Mesendoderm (in vitro differentiated cells): ENCODE measurements around the gene NUMBL.

ENCODE experiments used
- DNase-seq: peaks from one replicate; pipeline ENCODE4 v3.0.0; 2013
- H2AK5ac ChIP-seq: 2 replicates; pipeline ENCODE4 v1.6.1; 2013; ENCODE audit warnings: low read length, inconsistent platforms
- H2BK120ac ChIP-seq: 2 replicates; pipeline ENCODE4 v1.6.1; 2013; ENCODE audit warnings: low read depth, mild to moderate bottlenecking, low read length, moderate library complexity, mixed read lengths
- H2BK15ac ChIP-seq: replicated peaks from 2 replicates; pipeline ENCODE4 v1.6.1; 2013; ENCODE audit warnings: low read depth, mild to moderate bottlenecking, moderate library complexity
- H2BK5ac ChIP-seq: 2 replicates; pipeline ENCODE4 v1.6.1; 2013; ENCODE audit warnings: low read length, inconsistent platforms
- H3K18ac ChIP-seq: 2 replicates; pipeline ENCODE4 v1.6.1; 2013; ENCODE audit warnings: mild to moderate bottlenecking, low read length, mixed read lengths
- H3K23ac ChIP-seq: one replicate; pipeline ENCODE4 v1.6.1; 2013; ENCODE audit warnings: low read length
- H3K27ac ChIP-seq: 2 replicates; pipeline ENCODE4 v1.5.1; 2013; ENCODE audit warnings: low read depth, mild to moderate bottlenecking, inconsistent platforms, low read length, moderate library complexity
- H3K27me3 ChIP-seq: 2 replicates; pipeline ENCODE4 v1.6.1; 2013; ENCODE audit warnings: low read length, control low read depth, mild to moderate bottlenecking, inconsistent platforms; ENCODE audit not compliant: insufficient read depth, poor library complexity
- H3K36me3 ChIP-seq: 2 replicates; pipeline ENCODE4 v1.6.1; 2013; ENCODE audit warnings: low read length, inconsistent platforms; ENCODE audit not compliant: control insufficient read depth, insufficient read depth
- H3K4ac ChIP-seq: one replicate; pipeline ENCODE4 v1.6.1; 2013; ENCODE audit warnings: low read depth, mild to moderate bottlenecking, low read length, moderate library complexity
- H3K4me1 ChIP-seq: 2 replicates; pipeline ENCODE4 v1.6.1; 2013; ENCODE audit warnings: low read depth, low read length, inconsistent platforms; ENCODE audit not compliant: control insufficient read depth
- H3K4me2 ChIP-seq: 2 replicates; pipeline ENCODE4 v1.6.1; 2013; ENCODE audit warnings: low read length
- H3K4me3 ChIP-seq: 2 replicates; pipeline ENCODE4 v1.5.1; 2013; ENCODE audit warnings: mild to moderate bottlenecking, low read length
- H3K56ac ChIP-seq: one replicate; pipeline ENCODE4 v1.6.1; 2013; ENCODE audit warnings: low read length
- H3K79me1 ChIP-seq: 2 replicates; pipeline ENCODE4 v1.6.1; 2013; ENCODE audit warnings: low read length, inconsistent platforms
- H3K79me2 ChIP-seq: 2 replicates; pipeline ENCODE4 v1.6.1; 2013; ENCODE audit warnings: mild to moderate bottlenecking, low read length; ENCODE audit not compliant: control insufficient read depth, insufficient read depth
- H3K9ac ChIP-seq: 2 replicates; pipeline ENCODE4 v1.6.1; 2013; ENCODE audit warnings: low read length, inconsistent platforms
- H4K5ac ChIP-seq: one replicate; pipeline ENCODE4 v1.6.1; 2013; ENCODE audit warnings: low read length
- H4K8ac ChIP-seq: one replicate; pipeline ENCODE4 v1.6.1; 2013; ENCODE audit warnings: low read depth, mild to moderate bottlenecking, control low read depth, low read length, moderate library complexity
- WGBS: extraction: QIAGEN DNeasy Blood & Tissue Kit; methylation state at CpG from one replicate; pipeline ENCODE4 v1.1.7; 2013; ENCODE audit warnings: low lambda C conversion rate, missing lambda C conversion rate; ENCODE audit not compliant: insufficient coverage; ENCODE audit errors: extremely low coverage; 5-methylcytosine and 5-hydroxymethylcytosine counted together

NUMBL gene

DNA sequence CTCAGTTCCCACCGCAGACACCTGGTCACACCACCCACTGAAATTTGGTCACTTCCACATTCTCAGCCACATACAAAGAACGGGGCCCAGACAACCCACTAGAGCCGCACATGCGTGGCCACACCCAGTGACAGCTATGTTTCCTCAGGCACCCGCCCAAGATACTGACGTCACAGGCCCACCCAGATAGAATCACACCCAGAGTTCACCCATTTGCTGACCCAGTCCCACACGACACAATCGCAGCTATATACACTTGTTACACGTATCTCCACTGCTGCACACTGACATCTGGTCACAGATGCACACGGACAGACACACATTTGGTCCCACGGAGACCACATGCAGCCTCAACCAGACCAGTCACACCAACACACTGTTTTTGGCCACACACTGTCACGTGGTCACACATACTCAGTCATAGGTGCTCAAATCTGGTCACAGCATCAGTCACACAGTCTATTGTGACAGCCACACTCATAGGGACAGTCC lies 2.9 kb downstream of the NUMBL start:
- WGBS: no CpG with 5 or more reads among the region's 12 CpGs
- peaks cover 5% of the 10 kb centered on the region for H3K36me3 ChIP-seq
- no peak for DNase-seq
- H3K9ac ChIP-seq: no peak overlapping the region
- H3K4me3 ChIP-seq: no peak overlapping the region
- H3K27me3 ChIP-seq: no peaks in the 10 kb centered on the region
- no peak overlapping the region for H3K56ac ChIP-seq
- H2BK15ac ChIP-seq: no peak overlapping the region
- H2BK120ac ChIP-seq: no peak overlapping the region
- no peak overlapping the region for H3K23ac ChIP-seq
- peaks cover 1% of the 10 kb centered on the region for H3K4me1 ChIP-seq
- peaks cover 12% of the 10 kb centered on the region for H3K79me2 ChIP-seq
- no peak overlapping the region for H3K18ac ChIP-seq
- H3K4ac ChIP-seq: no peak overlapping the region
- H4K8ac ChIP-seq: no peak overlapping the region
- peaks cover 18% of the 10 kb centered on the region for H3K79me1 ChIP-seq
- no peak overlapping the region for H4K5ac ChIP-seq
- H2AK5ac ChIP-seq: no peak overlapping the region
- no peak overlapping the region for H2BK5ac ChIP-seq
- no peak overlapping the region for H3K27ac ChIP-seq
- H3K4me2 ChIP-seq: no peak overlapping the region

- H3K4me1 ChIP-seq: peaks cover 1% of the 10 kb centered on the region
- H3K23ac ChIP-seq: no peak overlapping the region
- no peak overlapping the region for H3K4me2 ChIP-seq
- H3K36me3 ChIP-seq: peaks cover 5% of the 10 kb centered on the region
- no peak overlapping the region for H2AK5ac ChIP-seq
- DNase-seq: no peak
- H2BK5ac ChIP-seq: no peak overlapping the region
- H3K18ac ChIP-seq: no peak overlapping the region
- no peak overlapping the region for H3K9ac ChIP-seq
- H2BK15ac ChIP-seq: no peak overlapping the region
- H3K56ac ChIP-seq: no peak overlapping the region
- H4K8ac ChIP-seq: no peak overlapping the region
- no peak overlapping the region for H4K5ac ChIP-seq
- no peak overlapping the region for H3K4me3 ChIP-seq
- H2BK120ac ChIP-seq: no peak overlapping the region
- H3K79me2 ChIP-seq: peaks cover 12% of the 10 kb centered on the region
- no peak overlapping the region for H3K27ac ChIP-seq
- H3K27me3 ChIP-seq: no peaks in the 10 kb centered on the region
- H3K79me1 ChIP-seq: peaks cover 18% of the 10 kb centered on the region
- H3K4ac ChIP-seq: no peak overlapping the region
- WGBS: no CpG with 5 or more reads among the region's 14 CpGs
Measured at GRCh38 chr19:40686882-40687524, 3.4 kb downstream of the NUMBL start.

DNA sequence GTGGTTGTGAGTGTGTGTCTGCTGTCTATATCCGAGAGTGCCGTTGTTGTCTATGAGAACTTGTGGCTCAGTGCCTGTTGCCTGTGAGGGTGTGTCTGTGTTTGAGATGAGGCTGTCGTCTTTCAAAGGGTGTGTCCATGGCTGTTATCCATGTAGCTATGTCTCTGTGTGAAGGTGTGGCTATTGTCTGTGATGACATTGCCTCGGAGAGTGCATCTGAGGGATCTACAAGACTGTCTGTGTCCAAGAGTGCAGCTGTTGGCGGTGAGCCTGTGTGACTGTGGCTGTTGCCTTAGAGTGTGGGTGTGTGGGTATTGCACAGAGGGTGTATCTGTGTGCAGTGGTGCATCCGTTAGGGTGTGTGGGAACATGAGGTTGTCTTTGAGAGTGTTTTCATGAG lies 4.9 kb downstream of the NUMBL start:
- Histone ChIP-seq H4K5ac (no peak overlapping the region), H3K9ac (no peak overlapping the region), H3K27me3 (no peaks in the 10 kb centered on the region), H2AK5ac (no peak overlapping the region), H3K4me3 (no peak overlapping the region), H3K4me2 (no peak overlapping the region), H3K79me1 (peaks cover 18% of the 10 kb centered on the region), H3K27ac (no peak overlapping the region), H2BK5ac (no peak overlapping the region), H2BK15ac (no peak overlapping the region), H2BK120ac (no peak overlapping the region), H3K18ac (no peak overlapping the region), H3K4me1 (no peaks in the 10 kb centered on the region), H4K8ac (no peak overlapping the region), H3K23ac (no peak overlapping the region), H3K56ac (no peak overlapping the region), H3K4ac (no peak overlapping the region), H3K79me2 (peaks cover 12% of the 10 kb centered on the region), H3K36me3 (peaks cover 8% of the 10 kb centered on the region)
- WGBS: no CpG with 5 or more reads among the region's 6 CpGs
- no peak for DNase-seq

- H2BK120ac ChIP-seq: no peak overlapping the region
- DNase-seq: no peak
- H3K23ac ChIP-seq: no peak overlapping the region
- H3K36me3 ChIP-seq: peaks cover 8% of the 10 kb centered on the region
- no peaks in the 10 kb centered on the region for H3K27me3 ChIP-seq
- no peak overlapping the region for H3K4me3 ChIP-seq
- H3K27ac ChIP-seq: no peak overlapping the region
- no peak overlapping the region for H3K56ac ChIP-seq
- H3K18ac ChIP-seq: no peak overlapping the region
- no peak overlapping the region for H3K4me2 ChIP-seq
- no peak overlapping the region for H2AK5ac ChIP-seq
- peaks cover 18% of the 10 kb centered on the region for H3K79me1 ChIP-seq
- no CpG with 5 or more reads among the region's 3 CpGs for WGBS
- peaks cover 12% of the 10 kb centered on the region for H3K79me2 ChIP-seq
- no peak overlapping the region for H4K5ac ChIP-seq
- no peak overlapping the region for H3K9ac ChIP-seq
- no peak overlapping the region for H2BK15ac ChIP-seq
- H3K4ac ChIP-seq: no peak overlapping the region
- H4K8ac ChIP-seq: no peak overlapping the region
- H2BK5ac ChIP-seq: no peak overlapping the region
- no peaks in the 10 kb centered on the region for H3K4me1 ChIP-seq
Measured at GRCh38 chr19:40685016-40685526, 5.4 kb downstream of the NUMBL start.

DNA sequence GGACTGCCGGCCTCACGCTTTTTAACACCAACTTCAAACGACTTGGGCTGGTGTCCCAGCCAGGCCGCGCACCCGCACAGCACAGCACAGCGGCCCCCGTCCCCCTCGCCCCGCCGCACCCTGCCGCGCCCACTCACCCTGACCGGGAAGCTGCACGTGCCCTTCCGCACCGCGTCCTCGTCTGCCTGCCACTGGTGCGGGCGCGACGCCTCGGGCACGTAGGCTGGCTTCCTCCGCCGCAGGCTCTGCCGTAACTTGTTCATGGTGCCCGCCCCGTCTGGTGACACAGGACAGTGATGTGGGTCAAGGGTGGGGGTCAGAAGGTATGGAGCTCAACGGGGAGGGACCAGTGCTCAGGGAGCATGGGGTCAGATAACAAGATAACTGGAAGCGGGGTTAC lies 6.2 kb downstream of the NUMBL start:
- Histone ChIP-seq H3K36me3 (peaks cover 8% of the 10 kb centered on the region), H3K9ac (no peak overlapping the region), H3K4me3 (no peak overlapping the region), H3K27ac (no peak overlapping the region), H2AK5ac (no peak overlapping the region), H3K4ac (no peak overlapping the region), H3K4me1 (no peaks in the 10 kb centered on the region), H4K5ac (no peak overlapping the region), H3K4me2 (no peak overlapping the region), H3K27me3 (no peaks in the 10 kb centered on the region), H3K79me1 (peaks cover 15% of the 10 kb centered on the region), H2BK5ac (no peak overlapping the region), H2BK120ac (no peak overlapping the region), H4K8ac (no peak overlapping the region), H3K79me2 (peaks cover 7% of the 10 kb centered on the region), H2BK15ac (no peak overlapping the region), H3K18ac (no peak overlapping the region), H3K23ac (no peak overlapping the region), H3K56ac (no peak overlapping the region)
- no CpG with 5 or more reads among the region's 32 CpGs for WGBS
- DNase-seq: no peak

GRCh38 chr19:40683437-40683836 lies 7.0 kb downstream of the NUMBL start:
- Histone ChIP-seq H3K79me1 (peaks cover 7% of the 10 kb centered on the region), H2BK5ac (no peak overlapping the region), H3K4ac (no peak overlapping the region), H3K27me3 (no peaks in the 10 kb centered on the region), H3K4me3 (no peak overlapping the region), H2BK120ac (no peak overlapping the region), H3K56ac (no peak overlapping the region), H2AK5ac (no peak overlapping the region), H3K36me3 (peaks cover 8% of the 10 kb centered on the region), H3K4me1 (no peaks in the 10 kb centered on the region), H3K23ac (no peak overlapping the region), H3K27ac (no peak overlapping the region), H3K18ac (no peak overlapping the region), H3K9ac (no peak overlapping the region), H4K8ac (no peak overlapping the region), H4K5ac (no peak overlapping the region), H2BK15ac (no peak overlapping the region), H3K79me2 (no peaks in the 10 kb centered on the region), H3K4me2 (no peak overlapping the region)
- DNase-seq: no peak
- WGBS: no CpG with 5 or more reads among the region's 9 CpGs
